Measurements from ENCODE around the gene ZNF777. TPM values are rescaled to one million over a fixed set of nuclear protein-coding genes. Genes with fewer than 3 reads are reported as not detected.
A peak's percentile ranks its signal among the peaks of the same experiment; 100 is the strongest.

The ZNF777 gene
- total and polyA plus RNA-seq, 2 experiments from 2014 or later = 2.1 to 9.7 TPM

DNA sequence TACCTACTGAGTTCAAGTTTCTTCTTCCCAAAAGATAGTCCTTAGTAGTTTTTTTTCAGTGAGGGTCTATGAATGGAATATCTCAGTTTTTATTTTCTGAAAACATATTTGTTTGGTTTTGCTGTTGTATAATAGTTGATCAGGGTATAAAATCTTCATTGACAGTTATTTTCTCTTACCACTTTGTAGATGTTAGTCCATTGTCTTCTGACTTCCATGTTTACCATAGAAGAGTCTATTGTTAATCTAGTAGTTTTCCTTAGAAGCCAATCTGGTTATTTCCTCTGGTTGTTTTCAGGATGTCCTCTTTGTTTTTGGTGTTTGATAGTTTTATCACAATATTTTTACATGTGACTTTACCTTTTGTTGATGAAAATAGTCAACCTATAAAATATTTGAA, 5.5 kb upstream of the ZNF777 start:
- H3F3A ChIP-seq (ENCODE audit: insufficient read depth) = no peaks in the 10 kb centered on the region
- H3K79me2 ChIP-seq (ENCODE audit: insufficient read depth) = 0 out of 2 replicates have a peak, but pooled peaks cover under 1% of the 10 kb centered on the region
- H3K4me1 ChIP-seq (ENCODE audit: insufficient read depth) = no peaks in the 10 kb centered on the region
- H2AFZ ChIP-seq = no peak overlapping the region
- H3K9ac ChIP-seq = no peak overlapping the region
- no peaks in the 10 kb centered on the region for H3K9me2 ChIP-seq (ENCODE audit: insufficient read depth)
- DNase-seq = no peak
- no peak for TF ChIP-seq EZH2phosphoT487 (IDR thresholded peaks at IDR 0.05; ENCODE audit: insufficient read depth, low read depth)
- TF ChIP-seq EZH2 (IDR thresholded peaks at IDR 0.05; ENCODE audit: insufficient read depth, poor library complexity, severe bottlenecking) = no peak
- H4K20me1 ChIP-seq (ENCODE audit: insufficient read depth) = no peaks in the 10 kb centered on the region
- no peak overlapping the region for H3K4me2 ChIP-seq (ENCODE audit: unreplicated experiment)
- no peak overlapping the region for H3K4me3 ChIP-seq
- no peaks in the 10 kb centered on the region for H3K27me3 ChIP-seq (replicated peaks; ENCODE audit: insufficient read depth)
- H3K9me3 ChIP-seq (ENCODE audit: low read depth) = no peaks in the 10 kb centered on the region
- in situ Hi-C loops (cut with MboI) = no loop called here
- H3K27ac ChIP-seq = no peak overlapping the region
- H3K36me3 ChIP-seq (ENCODE audit: low read depth) = no peaks in the 10 kb centered on the region

GRCh38 chr7:149463500-149464161, 2.8 kb upstream of the ZNF777 start:
- Histone ChIP-seq H3K4me1 (ENCODE audit: insufficient read depth) (no peaks in the 10 kb centered on the region), H3F3A (ENCODE audit: insufficient read depth) (no peaks in the 10 kb centered on the region), H3K27ac (no peak overlapping the region), H3K27me3 (replicated peaks; ENCODE audit: insufficient read depth) (no peaks in the 10 kb centered on the region), H3K9me3 (ENCODE audit: low read depth) (no peaks in the 10 kb centered on the region), H3K79me2 (ENCODE audit: insufficient read depth) (peaks cover 18% of the 10 kb centered on the region), H3K9me2 (ENCODE audit: insufficient read depth) (no peaks in the 10 kb centered on the region), H3K4me3 (no peak overlapping the region), H2AFZ (no peak overlapping the region), H3K9ac (no peak overlapping the region), H3K4me2 (ENCODE audit: unreplicated experiment) (no peak overlapping the region), H4K20me1 (ENCODE audit: insufficient read depth) (no peaks in the 10 kb centered on the region), H3K36me3 (ENCODE audit: low read depth) (no peaks in the 10 kb centered on the region)
- 39 to 83% methylated on average over 1 of the region's 1 CpG for WGBS, 2 experiments (ENCODE audit: low coverage in 1 of 2, low lambda C conversion rate in 2 of 2, missing lambda C conversion rate in 2 of 2)
- no peak for DNase-seq
- in situ Hi-C loops (cut with MboI) = no loop called here
- no peak for TF ChIP-seq EZH2phosphoT487 (IDR thresholded peaks at IDR 0.05; ENCODE audit: insufficient read depth, low read depth)
- TF ChIP-seq EZH2 (IDR thresholded peaks at IDR 0.05; ENCODE audit: insufficient read depth, poor library complexity, severe bottlenecking) = no peak

- H3K9me3 ChIP-seq (ENCODE audit: low read depth) = no peaks in the 10 kb centered on the region
- no peak overlapping the region for H3K4me2 ChIP-seq (ENCODE audit: unreplicated experiment)
- H4K20me1 ChIP-seq (ENCODE audit: insufficient read depth) = no peaks in the 10 kb centered on the region
- WGBS, 2 experiments (ENCODE audit: low coverage in 1 of 2, low lambda C conversion rate in 2 of 2, missing lambda C conversion rate in 2 of 2) = 80 to 83% methylated on average over 9 of the region's 9 CpGs
- H3K27ac ChIP-seq = no peak overlapping the region
- TF ChIP-seq EZH2 (IDR thresholded peaks at IDR 0.05; ENCODE audit: insufficient read depth, poor library complexity, severe bottlenecking) = no peak
- TF ChIP-seq EZH2phosphoT487 (IDR thresholded peaks at IDR 0.05; ENCODE audit: insufficient read depth, low read depth) = no peak
- H3K79me2 ChIP-seq (ENCODE audit: insufficient read depth) = peaks cover 33% of the 10 kb centered on the region
- H3K36me3 ChIP-seq (ENCODE audit: low read depth) = no peaks in the 10 kb centered on the region
- H3K4me3 ChIP-seq = no peak overlapping the region
- H3F3A ChIP-seq (ENCODE audit: insufficient read depth) = no peaks in the 10 kb centered on the region
- no peak overlapping the region for H2AFZ ChIP-seq
- no peak for DNase-seq
- H3K27me3 ChIP-seq (replicated peaks; ENCODE audit: insufficient read depth) = no peaks in the 10 kb centered on the region
- 0 out of 2 replicates have a peak, but pooled peaks cover 3% of the 10 kb centered on the region for H3K4me1 ChIP-seq (ENCODE audit: insufficient read depth)
- no peak overlapping the region for H3K9ac ChIP-seq
- in situ Hi-C loops (cut with MboI) = no loop called here
- H3K9me2 ChIP-seq (ENCODE audit: insufficient read depth) = no peaks in the 10 kb centered on the region
These were observed 1.2 kb upstream of the ZNF777 start for GRCh38 chr7:149462101-149462520.

DNA sequence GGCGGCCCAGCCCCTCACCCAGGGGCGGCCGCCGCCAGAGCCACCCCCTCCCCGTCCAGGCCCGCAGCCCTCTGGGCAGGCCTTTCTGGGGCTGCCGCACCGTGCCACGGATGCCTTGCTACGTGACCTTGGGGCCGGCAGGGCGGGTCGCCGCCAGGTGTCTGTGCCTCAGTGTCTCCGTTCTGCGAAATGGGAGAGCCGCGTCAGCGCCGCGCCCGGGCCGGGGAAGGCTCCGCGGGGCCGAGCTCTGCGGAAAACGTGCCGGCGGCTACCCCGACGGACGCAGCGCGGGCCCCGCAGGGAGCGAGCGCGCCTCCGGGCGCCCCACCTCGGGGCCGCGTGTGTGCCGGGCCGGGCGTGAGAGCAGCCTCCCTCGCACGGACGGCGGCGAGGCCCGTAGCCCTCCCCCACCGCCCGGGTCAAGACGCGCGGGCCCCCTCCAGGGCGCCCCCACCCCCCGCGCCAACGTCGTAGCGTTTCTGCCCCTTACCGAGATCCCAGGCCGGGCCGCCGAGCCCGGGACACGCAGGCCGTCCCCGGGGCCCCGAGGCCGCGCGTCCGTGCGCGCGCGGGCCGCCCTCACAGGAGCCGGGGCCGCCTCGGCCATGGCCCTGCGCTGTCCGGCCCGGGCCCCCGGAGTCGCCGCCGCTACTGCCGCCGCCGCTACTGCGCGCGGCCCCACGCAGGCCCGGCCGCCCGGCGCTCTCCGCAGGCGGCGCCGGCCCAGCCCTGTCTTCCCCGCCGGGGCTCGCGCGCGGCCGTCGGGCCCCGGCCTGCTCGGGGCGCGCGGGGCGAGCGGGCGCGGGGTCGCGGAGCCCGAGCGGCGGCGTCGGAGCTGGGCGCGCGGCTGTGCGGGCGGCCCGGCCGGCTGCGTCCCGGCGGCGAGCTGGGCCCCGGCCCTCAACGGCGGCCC, 1.1 kb downstream of the ZNF777 start:
- peak overlapping the region; percentile 83 for H3K9ac ChIP-seq

More for the DNA sequence above, 1.1 kb downstream of the ZNF777 start:
- Histone ChIP-seq H3F3A (ENCODE audit: insufficient read depth) (no peaks in the 10 kb centered on the region), H3K9me3 (ENCODE audit: low read depth) (no peaks in the 10 kb centered on the region), H3K4me1 (ENCODE audit: insufficient read depth) (0 out of 2 replicates have a peak, but pooled peaks cover 3% of the 10 kb centered on the region), H3K27ac (peak overlapping the region; percentile 27), H4K20me1 (ENCODE audit: insufficient read depth) (no peaks in the 10 kb centered on the region), H3K9me2 (ENCODE audit: insufficient read depth) (no peaks in the 10 kb centered on the region), H3K4me2 (ENCODE audit: unreplicated experiment) (peak overlapping the region; percentile 76), H3K27me3 (replicated peaks; ENCODE audit: insufficient read depth) (no peaks in the 10 kb centered on the region), H2AFZ (peak overlapping the region; percentile 76), H3K4me3 (peak overlapping the region; percentile 82), H3K79me2 (ENCODE audit: insufficient read depth) (peaks cover 51% of the 10 kb centered on the region), H3K36me3 (ENCODE audit: low read depth) (no peaks in the 10 kb centered on the region)
- 2% methylated on average over 51 to 67 of the region's 145 CpGs for WGBS, 2 experiments (ENCODE audit: low coverage in 1 of 2, low lambda C conversion rate in 2 of 2, missing lambda C conversion rate in 2 of 2)
- TF ChIP-seq EZH2 (IDR thresholded peaks at IDR 0.05; ENCODE audit: insufficient read depth, poor library complexity, severe bottlenecking) = no peak
- no peak for TF ChIP-seq EZH2phosphoT487 (IDR thresholded peaks at IDR 0.05; ENCODE audit: insufficient read depth, low read depth)
- in situ Hi-C loops (cut with MboI) = no loop called here
- peak; percentile 64 for DNase-seq

Data from GM23248 (cell line).